GM21381 (cell line): ENCODE measurements around the gene ANKRD35.
"Not testable (repeated sequence)": the region's sequence is repeated elsewhere in the genome, so short reads cannot be mapped to it uniquely, and the experiment has no call there.

Experiments used
- ATAC-seq: cut with Tn5 transposase; IDR thresholded peaks from one replicate; pipeline ENCODE4 v1.9.1; 2021; ENCODE audit warnings: mild to moderate bottlenecking, moderate library complexity; ENCODE audit not compliant: unreplicated experiment

The ANKRD35 gene, protein sequence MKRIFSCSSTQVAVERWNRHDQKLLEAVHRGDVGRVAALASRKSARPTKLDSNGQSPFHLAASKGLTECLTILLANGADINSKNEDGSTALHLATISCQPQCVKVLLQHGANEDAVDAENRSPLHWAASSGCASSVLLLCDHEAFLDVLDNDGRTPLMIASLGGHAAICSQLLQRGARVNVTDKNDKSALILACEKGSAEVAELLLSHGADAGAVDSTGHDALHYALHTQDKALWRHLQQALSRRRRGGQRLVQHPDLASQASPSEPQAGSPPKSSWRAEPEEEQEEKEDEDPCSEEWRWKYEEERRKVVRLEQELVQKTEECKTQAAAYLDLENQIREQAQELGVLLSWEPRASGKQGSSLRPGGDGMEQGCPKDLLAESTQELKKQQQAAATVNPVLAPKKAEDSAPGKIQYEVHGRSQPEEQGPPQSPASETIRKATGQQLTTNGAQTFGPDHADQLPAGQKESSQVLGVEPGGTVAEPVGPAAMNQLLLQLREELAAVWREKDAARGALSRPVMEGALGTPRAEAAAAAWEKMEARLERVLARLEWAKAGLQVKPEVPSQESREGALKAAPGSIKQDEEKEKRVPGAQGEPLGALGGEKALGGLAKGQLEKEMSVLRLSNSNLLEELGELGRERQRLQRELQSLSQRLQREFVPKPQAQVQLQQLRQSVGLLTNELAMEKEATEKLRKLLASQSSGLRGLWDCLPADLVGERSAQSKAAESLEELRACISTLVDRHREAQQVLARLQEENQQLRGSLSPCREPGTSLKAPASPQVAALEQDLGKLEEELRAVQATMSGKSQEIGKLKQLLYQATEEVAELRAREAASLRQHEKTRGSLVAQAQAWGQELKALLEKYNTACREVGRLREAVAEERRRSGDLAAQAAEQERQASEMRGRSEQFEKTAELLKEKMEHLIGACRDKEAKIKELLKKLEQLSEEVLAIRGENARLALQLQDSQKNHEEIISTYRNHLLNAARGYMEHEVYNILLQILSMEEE

DNA sequence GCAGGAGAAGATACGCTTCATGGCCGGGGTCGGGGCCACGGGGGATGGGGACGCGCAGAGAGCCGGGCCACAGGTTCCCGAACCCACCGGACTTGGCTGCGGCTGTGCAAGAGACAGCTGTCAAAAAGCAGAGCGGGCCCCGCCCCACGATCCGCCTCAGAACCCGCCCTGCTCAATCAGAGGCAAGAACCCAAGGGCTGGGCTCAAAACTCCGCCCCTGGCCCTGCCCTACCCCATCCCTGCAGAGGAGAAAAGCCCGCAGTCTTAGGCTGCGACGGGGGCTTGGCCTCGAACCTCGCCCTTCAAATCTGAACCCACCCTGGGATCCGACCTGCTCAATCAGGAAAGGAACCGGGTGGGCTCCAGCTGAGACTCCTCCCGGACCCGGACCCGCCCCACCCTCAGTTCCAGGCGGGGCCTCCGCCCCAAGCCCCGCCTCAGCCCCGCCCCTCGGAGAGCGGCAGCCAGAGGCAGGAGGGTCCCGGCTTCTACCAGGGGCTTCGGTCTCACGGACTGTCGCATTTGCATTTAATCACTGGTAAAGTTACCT is at the start of gene ANKRD35:
TSS of gene ANKRD35 (minus strand) at position 129 of the 550 bp plus-strand sequence. CDS start at position 21, 108 bp downstream.
- peak; percentile 97 for ATAC-seq

GRCh38 chr1:145932522-145933009 is 46.9 kb upstream of the ANKRD35 start:
- not testable (repeated sequence) for ATAC-seq

- no peak for ATAC-seq
Measured at GRCh38 chr1:145927916-145928643, 42.4 kb upstream of the ANKRD35 start.

- peak; percentile 94 for ATAC-seq
Measured at GRCh38 chr1:145927063-145927886, 41.6 kb upstream of the ANKRD35 start, which contains the start of gene RBM8A. TSS of gene RBM8A (minus strand) at chr1:145927484. CDS start at chr1:145927426, 58 bp downstream.

- peak; percentile 4 for ATAC-seq
Measured at GRCh38 chr1:145926686-145927062, 41.0 kb upstream of the ANKRD35 start.

DNA sequence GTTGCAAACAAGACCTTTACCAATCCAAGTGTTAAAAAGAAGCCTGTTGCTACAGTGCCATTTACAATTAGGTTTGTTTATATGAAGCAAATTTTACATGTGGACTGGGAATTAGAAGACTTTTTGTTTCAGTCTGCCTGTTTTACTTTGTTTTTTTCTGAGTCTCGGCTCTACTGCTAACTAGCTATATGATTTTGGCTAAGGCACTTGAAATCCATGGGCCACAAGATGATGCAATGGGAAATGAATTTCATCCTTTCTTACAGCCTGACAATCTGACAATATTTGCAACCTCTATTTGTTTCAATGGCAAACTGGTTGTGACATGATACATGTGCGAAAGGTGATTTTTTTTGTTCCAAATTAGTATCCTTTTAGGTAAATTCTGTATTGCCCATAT is 36.6 kb upstream of the ANKRD35 start:
- no peak for ATAC-seq

- not testable (repeated sequence) for ATAC-seq
Measured at GRCh38 chr1:145920297-145920696, 34.6 kb upstream of the ANKRD35 start.

DNA sequence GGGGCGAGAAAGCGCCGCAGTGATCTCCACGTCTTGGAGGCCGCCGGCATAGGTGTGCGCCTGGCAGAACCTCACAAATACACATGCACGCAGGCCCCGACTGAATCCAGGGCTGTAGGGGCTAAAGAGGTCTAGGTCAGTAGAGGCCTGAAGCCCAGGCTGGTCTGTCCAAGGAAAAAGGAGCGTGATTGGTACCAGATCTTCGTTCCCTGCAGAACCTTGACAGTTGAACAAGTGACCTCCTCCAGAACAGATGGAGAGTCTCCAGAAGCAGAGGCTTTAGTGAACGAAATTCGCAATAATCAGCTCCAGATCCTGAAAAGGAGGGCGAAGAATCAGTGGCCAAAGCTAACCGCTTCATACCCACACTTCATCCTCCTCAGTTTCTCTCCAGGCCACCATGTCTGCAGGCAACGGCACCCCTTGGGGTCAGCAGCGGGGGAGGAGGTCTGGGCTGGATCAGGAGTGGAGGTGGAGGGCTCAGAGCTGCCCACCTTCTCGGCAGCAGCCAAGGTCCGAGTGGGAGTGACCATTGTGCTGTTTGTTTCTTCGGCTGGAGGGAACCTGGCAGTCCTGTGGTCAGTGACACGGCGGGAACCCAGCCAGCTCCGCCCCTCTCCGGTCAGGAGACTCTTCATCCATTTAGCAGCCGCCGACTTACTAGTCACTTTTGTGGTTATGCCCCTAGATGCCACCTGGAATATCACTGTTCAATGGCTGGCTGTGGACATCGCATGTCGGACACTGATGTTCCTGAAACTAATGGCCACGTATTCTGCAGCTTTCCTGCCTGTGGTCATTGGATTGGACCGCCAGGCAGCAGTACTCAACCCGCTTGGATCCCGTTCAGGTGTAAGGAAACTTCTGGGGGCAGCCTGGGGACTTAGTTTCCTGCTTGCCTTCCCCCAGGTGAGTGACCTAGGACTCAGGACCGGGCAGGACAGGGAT is 33.6 kb upstream of the ANKRD35 start:
- peak; percentile 12 for ATAC-seq

- peak; percentile 82 for ATAC-seq
Measured at GRCh38 chr1:145918144-145918991, 32.7 kb upstream of the ANKRD35 start, which contains the start of gene PEX11B. TSS of gene PEX11B (minus strand) at chr1:145918717. CDS start at chr1:145918688, 29 bp downstream.

DNA sequence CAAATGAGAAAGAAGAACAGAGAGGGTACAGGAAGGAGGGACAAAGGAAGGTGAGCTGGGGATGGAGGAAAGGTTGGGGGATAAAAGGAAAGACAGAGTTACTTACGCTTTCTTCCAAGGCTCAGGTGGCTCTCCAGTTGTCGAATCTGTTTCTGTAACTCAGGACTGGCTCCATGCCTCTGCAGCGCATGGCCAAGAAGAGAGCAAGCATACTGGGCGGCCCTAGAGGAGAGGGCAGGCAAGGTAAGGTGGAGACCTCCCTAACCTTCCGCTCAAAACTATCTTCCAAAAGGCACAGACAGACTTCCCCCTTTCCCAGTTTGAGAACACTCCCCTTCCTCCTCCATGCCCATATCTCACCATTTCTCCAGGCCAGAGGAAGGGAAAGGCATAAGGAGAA is 31.9 kb upstream of the ANKRD35 start:
- no peak for ATAC-seq

GRCh38 chr1:145916745-145917144 is 31.1 kb upstream of the ANKRD35 start:
- no peak for ATAC-seq

DNA sequence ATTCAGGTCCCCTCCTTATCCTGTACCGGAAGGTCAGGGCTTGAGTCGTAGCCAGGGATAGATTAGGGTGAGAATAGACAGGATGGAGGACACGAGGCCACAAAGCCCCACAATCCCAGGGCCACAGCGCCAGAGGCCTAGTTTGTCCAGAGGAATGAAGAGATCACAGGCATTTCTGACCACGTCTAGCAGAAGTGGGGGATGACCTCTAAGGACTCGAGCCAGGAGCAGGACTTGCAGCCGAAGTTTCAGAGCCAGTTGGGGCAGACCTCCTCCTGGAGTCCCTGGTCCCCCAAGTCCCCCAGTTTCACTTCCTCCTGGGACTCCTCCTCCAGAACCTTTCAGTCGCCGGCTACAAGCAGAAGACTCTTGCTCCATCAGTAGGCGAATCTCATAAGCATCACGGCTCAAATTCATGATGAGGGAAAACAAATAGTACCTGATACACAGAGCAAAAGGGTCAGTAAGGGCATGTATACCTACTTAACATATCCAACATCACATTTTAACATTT is 26.5 kb upstream of the ANKRD35 start:
- ATAC-seq = no peak

GRCh38 chr1:145908653-145909052 is 23.0 kb upstream of the ANKRD35 start:
- no peak for ATAC-seq

GRCh38 chr1:145906954-145907753 is 21.5 kb upstream of the ANKRD35 start:
- no peak for ATAC-seq

DNA sequence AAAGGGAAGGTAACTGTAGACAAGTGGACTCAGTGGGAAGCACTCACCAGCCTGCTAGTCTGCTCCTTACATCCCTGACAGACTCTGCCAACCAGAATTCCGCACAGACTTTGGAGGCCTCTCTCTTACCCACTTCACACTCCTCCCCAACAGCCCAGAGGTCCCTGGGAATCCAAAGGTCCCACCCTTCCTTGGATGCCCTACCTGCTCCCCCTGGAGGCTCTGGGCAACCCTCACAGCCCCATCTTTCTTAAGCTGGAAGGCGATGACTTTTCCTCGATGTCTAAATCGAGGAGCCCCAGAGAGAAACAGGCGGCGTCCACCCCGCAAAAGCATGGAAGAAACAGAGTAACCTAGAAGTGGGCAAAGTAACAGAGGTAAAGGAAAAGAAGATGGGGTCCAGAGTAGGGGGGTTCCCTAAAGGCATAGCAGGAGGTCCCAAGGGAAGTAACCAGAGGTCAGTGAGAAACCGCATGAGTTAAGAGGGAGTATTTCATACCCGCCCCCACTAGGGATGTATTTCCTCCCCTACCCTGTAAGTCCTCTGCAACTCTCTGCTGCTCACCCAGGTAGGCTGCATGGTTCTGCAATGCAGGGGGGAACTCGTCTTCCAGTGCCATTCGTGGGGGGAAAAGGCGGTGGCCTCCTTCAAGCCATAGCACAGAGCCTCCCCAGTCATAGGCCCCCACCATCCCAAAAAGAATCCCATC is 15.8 kb upstream of the ANKRD35 start:
- no peak for ATAC-seq

DNA sequence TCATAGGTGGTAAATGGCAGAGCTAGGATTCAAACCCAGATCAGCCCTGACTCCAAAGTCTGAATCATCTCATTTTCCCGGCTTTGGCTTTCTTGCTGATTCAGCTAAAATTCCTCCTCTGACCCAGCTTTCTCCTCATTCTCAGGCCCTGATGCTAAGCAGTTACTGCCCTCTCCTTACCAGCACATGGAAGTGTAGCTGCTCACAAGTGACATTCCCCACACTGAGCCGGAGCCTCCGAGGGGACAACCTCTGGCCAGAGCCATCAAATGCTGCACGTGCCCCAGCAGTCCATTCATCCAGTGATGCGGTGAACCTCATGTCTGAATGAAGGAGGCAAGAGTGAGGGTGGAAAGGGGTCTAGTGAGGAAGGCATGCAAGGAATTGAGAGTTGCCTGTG is 13.1 kb upstream of the ANKRD35 start:
- no peak for ATAC-seq
